Mammary epithelial cell (primary cell): ENCODE data around the gene HOATZ.

Experiments
- EZH2 ChIP-seq: IDR thresholded peaks from 2 replicates; pipeline ENCODE4 v1.6.1; 2012; ENCODE audit warnings: low read length, inconsistent platforms, borderline replicate concordance
- TF ChIP-seq, protein P1 (sequence below), 2 donors: IDR thresholded peaks in 1 of 2; conservative IDR thresholded peaks in 1 of 2; 2 replicates each; pipeline ENCODE4 v1.5.1; 2011 to 2012; ENCODE audit warnings: inconsistent platforms in 2 of 2, low read length in 2 of 2, mild to moderate bottlenecking in 2 of 2, control low read depth in 1 of 2, low read depth in 1 of 2; ENCODE audit not compliant: insufficient read depth in 1 of 2; ENCODE audit errors: extremely low read depth in 1 of 2

DNA sequence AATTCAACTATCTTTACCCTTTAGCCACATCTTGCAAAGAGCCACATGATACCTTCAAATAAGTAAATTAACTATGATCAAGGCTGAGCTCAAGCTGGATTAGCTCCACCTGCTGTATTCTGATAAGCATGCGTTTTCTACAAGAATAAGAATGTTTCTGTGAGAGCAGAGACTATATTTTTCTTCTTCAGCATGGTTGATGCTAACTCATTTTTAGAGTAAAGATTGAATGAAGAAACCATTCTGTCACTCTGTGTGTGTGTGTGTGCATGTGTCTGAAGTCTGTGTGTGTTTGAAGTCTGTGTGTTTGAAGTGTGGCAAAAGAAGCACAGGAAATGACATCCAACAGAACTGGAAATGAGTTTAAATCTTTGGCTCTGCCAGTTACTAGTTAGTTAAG lies 14.0 kb downstream of the HOATZ start:
- TF ChIP-seq, protein P1, sequence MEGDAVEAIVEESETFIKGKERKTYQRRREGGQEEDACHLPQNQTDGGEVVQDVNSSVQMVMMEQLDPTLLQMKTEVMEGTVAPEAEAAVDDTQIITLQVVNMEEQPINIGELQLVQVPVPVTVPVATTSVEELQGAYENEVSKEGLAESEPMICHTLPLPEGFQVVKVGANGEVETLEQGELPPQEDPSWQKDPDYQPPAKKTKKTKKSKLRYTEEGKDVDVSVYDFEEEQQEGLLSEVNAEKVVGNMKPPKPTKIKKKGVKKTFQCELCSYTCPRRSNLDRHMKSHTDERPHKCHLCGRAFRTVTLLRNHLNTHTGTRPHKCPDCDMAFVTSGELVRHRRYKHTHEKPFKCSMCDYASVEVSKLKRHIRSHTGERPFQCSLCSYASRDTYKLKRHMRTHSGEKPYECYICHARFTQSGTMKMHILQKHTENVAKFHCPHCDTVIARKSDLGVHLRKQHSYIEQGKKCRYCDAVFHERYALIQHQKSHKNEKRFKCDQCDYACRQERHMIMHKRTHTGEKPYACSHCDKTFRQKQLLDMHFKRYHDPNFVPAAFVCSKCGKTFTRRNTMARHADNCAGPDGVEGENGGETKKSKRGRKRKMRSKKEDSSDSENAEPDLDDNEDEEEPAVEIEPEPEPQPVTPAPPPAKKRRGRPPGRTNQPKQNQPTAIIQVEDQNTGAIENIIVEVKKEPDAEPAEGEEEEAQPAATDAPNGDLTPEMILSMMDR (conservative IDR thresholded peaks at IDR 0.05 in 1 of 2, IDR thresholded peaks at IDR 0.05 in 1 of 2; ENCODE audit: extremely low read depth in 1 of 2, insufficient read depth in 1 of 2, low read depth in 1 of 2, low read length in 2 of 2), result peak in 1 of 2 donors; percentile 38
- TF ChIP-seq EZH2, result no peak
